ENCODE results near the gene CFAP221.

GRCh38 chr2:119519057-119519408, 25.2 kb upstream of the CFAP221 start:
- no peak for TF ChIP-seq EZH2 (IDR thresholded peaks at IDR 0.05; ENCODE audit: low read length)
- no peak for TF ChIP-seq CTCF (optimal IDR thresholded peaks at IDR 0.05 in 1 of 3, IDR thresholded peaks at IDR 0.05 in 1 of 3, conservative IDR thresholded peaks at IDR 0.05 in 1 of 3; ENCODE audit: extremely low read depth in 1 of 3, insufficient read depth in 2 of 3, low read length in 3 of 3)

All from keratinocyte (primary cell).